Progenitor cell of endocrine pancreas (in vitro differentiated cells): ENCODE measurements around the gene RBL1. TPM values are rescaled to one million over a fixed set of nuclear protein-coding genes. Genes with fewer than 3 reads are reported as not detected.
"Not testable (repeated sequence)": the region's sequence is repeated elsewhere in the genome, so short reads cannot be mapped to it uniquely, and the experiment has no call there.

Experiments
- DNase-seq: peaks from one replicate; pipeline ENCODE4 v3.0.0; 2021; ENCODE audit warnings: low spot score; ENCODE audit not compliant: unreplicated experiment
- H3K27ac Mint-ChIP-seq: 2 replicates; pipeline ENCODE4 v1.8.0; 2021; ENCODE audit warnings: mild to moderate bottlenecking, moderate library complexity, mixed read lengths
- H3K27me3 Mint-ChIP-seq: 2 replicates; pipeline ENCODE4 v1.8.0; 2021; ENCODE audit warnings: mixed read lengths
- H3K36me3 Mint-ChIP-seq: 2 replicates; pipeline ENCODE4 v1.8.0; 2022; ENCODE audit warnings: mixed read lengths; ENCODE audit not compliant: insufficient read depth
- H3K4me1 Mint-ChIP-seq: 2 replicates; pipeline ENCODE4 v1.8.0; 2021; ENCODE audit warnings: low read depth, mixed read lengths
- H3K4me3 Mint-ChIP-seq: 2 replicates; pipeline ENCODE4 v1.8.0; 2021; ENCODE audit warnings: low read depth, mild to moderate bottlenecking, moderate library complexity, mixed read lengths
- H3K9me3 Mint-ChIP-seq: 2 replicates; pipeline ENCODE4 v1.8.0; 2021; ENCODE audit warnings: low read depth, mixed read lengths
- CTCF ChIP-seq: fragments of 200-600 bp; sonication (generic); IDR thresholded peaks from one replicate; pipeline ENCODE4 v1.5.0; 2021; ENCODE audit warnings: antibody characterized with exemption, mild to moderate bottlenecking; ENCODE audit not compliant: unreplicated experiment
- total RNA-seq: library from RNA; stranded (reverse); gene quantifications from 2 replicates; pipeline ENCODE4 v1.2.1, GENCODE V29; 2021

The RBL1 gene
- total RNA-seq, 1 donor from 2014 or later, result 13.3 TPM

DNA sequence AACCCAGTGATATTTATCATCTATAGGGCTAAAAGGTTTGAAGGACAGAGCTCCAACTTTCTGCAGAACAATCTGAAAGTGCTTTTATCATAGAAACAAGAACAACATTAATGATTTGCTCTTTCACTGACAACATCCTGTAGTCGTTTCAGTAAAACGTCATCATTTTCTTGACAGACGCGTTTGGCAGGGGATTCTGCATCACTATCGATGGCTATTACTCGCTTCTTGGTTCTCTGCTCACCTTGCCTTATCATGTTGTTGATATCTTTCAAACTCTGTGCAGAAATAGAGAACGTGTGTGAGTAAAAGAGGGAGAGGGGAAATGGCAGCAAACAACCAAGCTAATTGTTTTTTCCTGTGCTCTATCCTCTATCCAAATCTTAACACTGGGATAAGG, 97.1 kb downstream of the RBL1 start:
- Mint-ChIP-seq H3K9me3 (peaks cover 12% of the 10 kb centered on the region), H3K27ac (peak overlapping the region; percentile 17), H3K27me3 (no peaks in the 10 kb centered on the region), H3K36me3 (peaks cover 47% of the 10 kb centered on the region), H3K4me3 (no peak overlapping the region), H3K4me1 (peaks cover 2% of the 10 kb centered on the region)
- no peak for DNase-seq
- TF ChIP-seq CTCF, result no peak

DNA sequence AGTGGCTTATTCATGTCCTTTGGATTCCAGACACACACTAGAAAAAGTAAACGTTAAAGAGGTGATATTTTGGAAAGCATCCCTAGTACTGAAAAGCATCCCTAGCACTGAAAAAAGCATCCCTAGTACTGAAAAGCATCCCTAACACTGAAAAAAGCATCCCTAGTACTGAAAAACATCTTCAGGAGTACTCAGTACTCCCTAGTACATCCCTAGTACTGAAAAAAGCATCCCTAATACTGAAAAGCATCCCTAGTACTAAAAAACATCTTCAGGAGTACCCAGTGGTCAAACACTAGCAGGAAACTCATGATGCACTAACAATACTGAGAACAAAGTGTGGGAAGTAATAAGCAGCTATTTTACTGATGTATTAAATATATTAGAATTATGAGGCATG, 98.7 kb downstream of the RBL1 start:
- Mint-ChIP-seq H3K27me3 (no peaks in the 10 kb centered on the region), H3K4me3 (no peak overlapping the region), H3K27ac (no peak overlapping the region), H3K4me1 (peaks cover 2% of the 10 kb centered on the region), H3K36me3 (peaks cover 43% of the 10 kb centered on the region), H3K9me3 (peaks cover 19% of the 10 kb centered on the region)
- TF ChIP-seq CTCF, result no peak
- DNase-seq, result no peak

DNA sequence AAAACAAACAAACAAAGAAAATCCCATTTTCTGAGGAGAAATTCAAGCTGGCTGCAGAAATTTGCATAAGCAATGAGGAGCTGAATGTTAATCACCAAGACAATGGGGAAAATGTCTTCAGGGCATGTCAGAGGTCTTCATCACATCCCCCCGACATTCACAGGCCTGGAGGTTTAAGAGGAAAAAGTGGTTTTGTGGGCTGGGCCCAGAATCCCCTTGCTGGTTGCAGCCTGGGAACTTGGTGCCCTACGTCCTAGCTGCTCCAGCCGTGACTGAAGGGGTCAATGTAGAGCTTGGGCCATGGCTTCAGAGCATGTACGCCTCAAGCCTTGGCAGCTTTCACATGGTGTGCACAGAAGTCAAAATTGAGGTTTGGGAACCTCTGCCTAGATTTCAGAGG, 101.6 kb downstream of the RBL1 start:
- Mint-ChIP-seq H3K9me3 (peaks cover 19% of the 10 kb centered on the region), H3K36me3 (peaks cover 41% of the 10 kb centered on the region)
- DNase-seq, H3K4me3 Mint-ChIP-seq, H3K27ac Mint-ChIP-seq, H3K27me3 Mint-ChIP-seq, H3K4me1 Mint-ChIP-seq: not testable (repeated sequence)

DNA sequence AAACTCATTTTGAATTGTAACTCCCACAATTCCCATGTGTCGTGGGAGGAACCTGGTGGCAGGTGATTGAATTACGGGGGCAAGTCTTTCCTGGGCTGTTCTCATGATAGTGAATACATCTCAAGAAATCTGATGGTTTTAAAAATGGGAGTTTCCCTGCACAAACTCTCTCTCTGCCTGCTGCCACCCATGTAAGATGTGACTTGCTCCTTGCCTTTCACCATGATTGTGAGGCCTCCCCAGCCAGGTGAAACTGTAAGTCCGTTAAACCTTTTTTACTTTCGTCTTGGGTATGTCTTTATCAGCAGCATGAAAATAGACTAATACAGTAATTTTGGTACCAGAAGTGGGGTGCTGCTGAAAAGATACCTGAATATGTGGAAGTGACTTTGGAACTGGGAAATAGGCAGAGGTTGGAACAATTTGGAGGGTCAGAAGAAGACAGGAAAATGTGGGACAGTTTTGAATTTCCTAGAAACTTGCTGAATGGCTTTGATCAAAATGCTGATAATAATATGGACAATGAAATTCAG, 102.9 kb downstream of the RBL1 start:
- Mint-ChIP-seq H3K4me3 (no peak overlapping the region), H3K4me1 (peaks cover 4% of the 10 kb centered on the region), H3K9me3 (peaks cover 19% of the 10 kb centered on the region), H3K27ac (no peak overlapping the region), H3K36me3 (peaks cover 30% of the 10 kb centered on the region), H3K27me3 (no peaks in the 10 kb centered on the region)
- no peak for TF ChIP-seq CTCF
- no peak for DNase-seq

DNA sequence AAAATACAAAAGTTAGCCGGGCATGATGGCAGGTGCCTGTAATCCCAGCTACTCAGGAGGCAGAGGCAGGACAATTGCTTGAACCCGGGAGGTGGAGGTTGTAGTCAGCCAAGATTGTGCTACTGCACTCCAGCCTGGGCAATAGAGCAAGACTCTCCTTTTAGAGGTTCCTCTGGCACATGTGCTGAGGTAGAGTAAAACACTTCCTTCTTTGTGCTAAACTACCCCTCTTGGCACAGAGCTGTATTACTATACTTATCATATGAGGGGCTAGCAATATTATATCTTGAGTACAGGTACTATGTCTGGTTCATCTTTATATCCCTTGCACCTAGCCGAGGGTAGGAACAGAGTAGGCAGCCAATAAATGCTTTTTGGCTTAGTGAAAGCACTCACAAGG, 104.1 kb downstream of the RBL1 start:
- Mint-ChIP-seq H3K27me3 (no peaks in the 10 kb centered on the region), H3K4me3 (no peak overlapping the region), H3K9me3 (peaks cover 19% of the 10 kb centered on the region), H3K36me3 (peaks cover 25% of the 10 kb centered on the region), H3K27ac (no peak overlapping the region), H3K4me1 (peaks cover 4% of the 10 kb centered on the region)
- no peak for TF ChIP-seq CTCF
- no peak for DNase-seq

DNA sequence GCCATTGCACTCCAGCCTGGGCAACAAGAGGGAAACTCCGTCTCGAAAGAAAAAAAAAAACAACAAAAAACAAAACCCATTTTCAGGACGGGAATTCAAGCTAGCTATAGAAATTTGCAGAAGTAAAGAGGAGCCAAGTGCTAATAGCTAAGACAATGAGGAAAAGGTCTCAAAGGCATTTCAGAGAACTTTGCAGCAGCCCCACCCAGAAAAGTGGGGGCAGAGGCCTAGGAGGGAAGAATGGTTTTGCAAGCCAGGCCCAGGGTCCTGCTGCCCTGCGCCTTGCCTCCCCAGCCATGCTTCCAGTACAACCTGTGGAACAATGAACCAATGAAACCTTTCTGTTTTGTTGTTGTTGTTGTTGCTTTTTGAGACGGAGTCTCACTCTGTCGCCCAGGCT, 106.0 kb downstream of the RBL1 start:
- H3K27ac Mint-ChIP-seq, result no peak overlapping the region
- H3K36me3 Mint-ChIP-seq, result peaks cover 11% of the 10 kb centered on the region
- TF ChIP-seq CTCF, result no peak
- H3K27me3 Mint-ChIP-seq, result no peaks in the 10 kb centered on the region
- H3K9me3 Mint-ChIP-seq, result peaks cover 11% of the 10 kb centered on the region
- no peak overlapping the region for H3K4me3 Mint-ChIP-seq
- H3K4me1 Mint-ChIP-seq, result peaks cover 4% of the 10 kb centered on the region
- no peak for DNase-seq
